Lower lobe of right lung (tissue), 2 donors: ENCODE data around the gene ATXN7. TPM values are rescaled to one million over a fixed set of nuclear protein-coding genes. Genes with fewer than 3 reads are reported as not detected.

Experiments
- ATAC-seq, 2 donors: fragments of 200-7000 bp; cut with Tn5 transposase; one replicate each; pipeline ENCODE4 v1.9.1; 2020 to 2022; ENCODE audit warnings: mild to moderate bottlenecking in 2 of 2, moderate library complexity in 2 of 2
- DNase-seq: peaks from one replicate; pipeline ENCODE4 v3.0.0-alpha.2; 2020
- H3K27ac ChIP-seq: fragments of 200-600 bp; one replicate; pipeline ENCODE4 v1.8.0; 2022
- H3K27me3 ChIP-seq: fragments of 200-600 bp; one replicate; pipeline ENCODE4 v1.8.0; 2022; ENCODE audit warnings: low read depth
- H3K36me3 ChIP-seq: fragments of 200-600 bp; one replicate; pipeline ENCODE4 v1.8.0; 2022; ENCODE audit warnings: mild to moderate bottlenecking
- H3K4me1 ChIP-seq: fragments of 200-600 bp; one replicate; pipeline ENCODE4 v1.8.0; 2022
- H3K4me3 ChIP-seq: fragments of 200-600 bp; one replicate; pipeline ENCODE4 v1.8.0; 2022; ENCODE audit warnings: mild to moderate bottlenecking
- H3K9me3 ChIP-seq: fragments of 200-600 bp; one replicate; pipeline ENCODE4 v1.8.0; 2022
- intact Hi-C: fragments of 100-400 bp; cut with DNase I; formaldehyde crosslinking; loops from one replicate; pipeline ENCODE4 v1.11.0; 2022
- total RNA-seq: library from RNA; stranded (reverse); fragmentation: NEBNext Ultra II Directional; extraction: Animal tissue kit (Norgen Biotek cat#: 25700); gene quantifications from one replicate; pipeline ENCODE4 v1.2.1, GENCODE V29; 2021
- TF ChIP-seq, protein P1 (sequence below): fragments of 200-600 bp; IDR thresholded peaks from one replicate; pipeline ENCODE4 v1.8.0; 2022; ENCODE audit warnings: antibody characterized with exemption, mild to moderate bottlenecking
- donor health status: DM: no; HTN: yes; CAD: no; lungs with severe emphysema.

Gene ATXN7
- total RNA-seq, 1 donor from 2014 or later, result 37.3 TPM

DNA sequence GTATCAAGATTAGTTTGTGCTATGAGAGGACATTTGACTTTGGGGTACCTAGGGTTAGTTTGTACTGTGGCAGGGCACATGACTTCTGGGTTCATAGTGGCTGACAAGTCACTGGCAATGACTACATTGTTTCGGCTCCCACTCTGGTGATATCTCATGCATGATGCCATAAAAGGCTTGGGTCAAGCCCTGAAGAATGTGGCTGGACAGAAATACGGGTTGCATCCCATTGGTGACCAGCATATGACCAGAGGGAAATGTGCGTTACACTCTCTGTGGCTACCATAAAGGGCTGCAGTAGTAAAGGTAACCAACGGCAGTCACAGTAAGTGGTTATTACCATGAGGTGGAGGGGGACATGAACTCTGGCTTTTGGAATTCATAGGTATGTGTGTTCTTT, 18.5 kb upstream of the ATXN7 start:
- TF ChIP-seq, protein P1, sequence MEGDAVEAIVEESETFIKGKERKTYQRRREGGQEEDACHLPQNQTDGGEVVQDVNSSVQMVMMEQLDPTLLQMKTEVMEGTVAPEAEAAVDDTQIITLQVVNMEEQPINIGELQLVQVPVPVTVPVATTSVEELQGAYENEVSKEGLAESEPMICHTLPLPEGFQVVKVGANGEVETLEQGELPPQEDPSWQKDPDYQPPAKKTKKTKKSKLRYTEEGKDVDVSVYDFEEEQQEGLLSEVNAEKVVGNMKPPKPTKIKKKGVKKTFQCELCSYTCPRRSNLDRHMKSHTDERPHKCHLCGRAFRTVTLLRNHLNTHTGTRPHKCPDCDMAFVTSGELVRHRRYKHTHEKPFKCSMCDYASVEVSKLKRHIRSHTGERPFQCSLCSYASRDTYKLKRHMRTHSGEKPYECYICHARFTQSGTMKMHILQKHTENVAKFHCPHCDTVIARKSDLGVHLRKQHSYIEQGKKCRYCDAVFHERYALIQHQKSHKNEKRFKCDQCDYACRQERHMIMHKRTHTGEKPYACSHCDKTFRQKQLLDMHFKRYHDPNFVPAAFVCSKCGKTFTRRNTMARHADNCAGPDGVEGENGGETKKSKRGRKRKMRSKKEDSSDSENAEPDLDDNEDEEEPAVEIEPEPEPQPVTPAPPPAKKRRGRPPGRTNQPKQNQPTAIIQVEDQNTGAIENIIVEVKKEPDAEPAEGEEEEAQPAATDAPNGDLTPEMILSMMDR, result no peak
- ATAC-seq, result no peak

DNA sequence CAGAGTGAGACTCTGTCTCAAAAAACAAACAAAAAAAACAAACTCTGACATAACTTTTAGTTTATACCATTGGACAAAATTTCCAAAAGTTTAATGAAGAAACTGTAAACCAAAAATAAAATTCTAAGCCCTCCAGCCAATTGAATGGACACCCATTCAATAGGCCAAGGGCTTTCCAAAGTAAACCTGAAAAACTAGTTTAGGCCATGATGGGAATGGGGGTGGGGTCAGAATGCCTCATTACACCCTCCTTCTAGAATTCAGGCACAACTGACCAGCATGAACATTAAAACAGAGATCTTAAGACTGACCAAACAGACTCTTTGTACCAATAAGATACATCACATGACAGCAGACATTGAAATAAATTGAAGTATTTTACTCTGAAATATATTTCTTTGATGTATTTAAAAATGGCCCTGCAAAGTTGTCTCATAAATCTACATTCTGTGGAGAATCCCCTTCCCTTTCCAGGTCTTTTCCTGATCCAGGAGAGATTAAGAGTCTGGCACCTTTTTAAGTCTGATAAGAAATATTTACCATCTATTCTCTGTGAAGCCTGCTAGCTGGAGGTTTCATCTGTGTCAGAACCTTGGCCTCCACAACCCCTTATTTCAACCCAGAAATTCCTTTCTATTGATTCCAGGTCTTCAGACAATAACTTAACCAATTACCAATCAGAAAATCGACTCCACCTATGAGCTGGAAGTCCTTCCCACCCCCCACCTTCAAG, 15.8 kb upstream of the ATXN7 start:
- Histone ChIP-seq H3K4me3 (no peak overlapping the region), H3K27ac (no peak overlapping the region), H3K9me3 (no peaks in the 10 kb centered on the region), H3K4me1 (no peaks in the 10 kb centered on the region), H3K27me3 (no peaks in the 10 kb centered on the region), H3K36me3 (no peaks in the 10 kb centered on the region)
- intact Hi-C loops, result no loop called here
- ATAC-seq (peak in 1 of 2 donors; percentile 63), DNase-seq (no peak)
- TF ChIP-seq, protein P1, result no peak

More for the DNA sequence above, 18.5 kb upstream of the ATXN7 start:
- no peaks in the 10 kb centered on the region for H3K36me3 ChIP-seq
- H3K27ac ChIP-seq, result no peak overlapping the region
- intact Hi-C loops, result no loop called here
- no peaks in the 10 kb centered on the region for H3K4me1 ChIP-seq
- H3K4me3 ChIP-seq, result no peak overlapping the region
- no peaks in the 10 kb centered on the region for H3K27me3 ChIP-seq
- no peaks in the 10 kb centered on the region for H3K9me3 ChIP-seq
- no peak for DNase-seq

DNA sequence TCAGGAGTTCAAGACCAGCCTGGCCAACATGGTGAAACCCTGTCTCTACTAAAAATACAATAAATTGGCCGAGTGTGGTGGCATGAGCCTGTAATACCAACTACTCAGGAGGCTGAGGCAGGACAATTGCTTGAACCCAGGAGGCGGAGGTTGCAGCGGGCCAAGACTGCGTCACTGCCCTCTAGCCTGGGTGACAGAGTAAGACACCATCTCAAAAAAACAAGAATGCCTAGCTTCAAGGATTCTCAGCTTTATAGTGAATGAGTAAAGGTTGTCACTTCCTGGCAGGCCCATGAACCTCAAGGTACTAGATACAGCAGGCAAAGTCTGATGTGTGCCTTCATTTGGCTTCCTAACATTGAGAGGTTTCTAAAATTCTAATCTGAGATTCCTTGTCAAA, 14.5 kb upstream of the ATXN7 start:
- H3K4me3 ChIP-seq, result no peak overlapping the region
- no peak for ATAC-seq
- TF ChIP-seq, protein P1, result no peak
- H3K9me3 ChIP-seq, result no peaks in the 10 kb centered on the region
- no peak overlapping the region for H3K27ac ChIP-seq
- no peaks in the 10 kb centered on the region for H3K4me1 ChIP-seq
- no peaks in the 10 kb centered on the region for H3K36me3 ChIP-seq
- no peaks in the 10 kb centered on the region for H3K27me3 ChIP-seq
- no peak for DNase-seq
- intact Hi-C loops, result no loop called here

DNA sequence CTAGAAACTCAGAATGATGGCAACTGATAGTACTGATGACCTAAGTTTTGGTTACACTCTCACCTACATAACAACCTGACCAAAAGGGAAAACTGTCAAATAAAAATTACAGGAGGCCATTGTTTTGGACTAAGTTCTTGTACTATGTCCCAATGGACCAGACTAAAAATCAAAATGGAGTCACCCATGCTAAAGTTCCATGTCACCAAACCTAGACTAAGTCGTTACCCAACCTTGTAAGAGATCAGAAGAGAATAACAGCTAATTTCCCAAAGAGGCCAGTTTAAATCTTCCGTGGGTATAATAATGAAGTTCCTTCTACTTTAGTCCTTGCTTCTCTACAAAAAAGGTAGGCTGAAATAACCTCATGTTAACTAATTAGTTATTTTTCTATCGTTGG, 12.4 kb upstream of the ATXN7 start:
- Histone ChIP-seq H3K36me3 (no peaks in the 10 kb centered on the region), H3K27ac (no peak overlapping the region), H3K4me1 (no peaks in the 10 kb centered on the region), H3K9me3 (no peaks in the 10 kb centered on the region), H3K27me3 (no peaks in the 10 kb centered on the region), H3K4me3 (no peak overlapping the region)
- ATAC-seq (no peak), DNase-seq (no peak)
- TF ChIP-seq, protein P1, result no peak
- intact Hi-C loops, result no loop called here

DNA sequence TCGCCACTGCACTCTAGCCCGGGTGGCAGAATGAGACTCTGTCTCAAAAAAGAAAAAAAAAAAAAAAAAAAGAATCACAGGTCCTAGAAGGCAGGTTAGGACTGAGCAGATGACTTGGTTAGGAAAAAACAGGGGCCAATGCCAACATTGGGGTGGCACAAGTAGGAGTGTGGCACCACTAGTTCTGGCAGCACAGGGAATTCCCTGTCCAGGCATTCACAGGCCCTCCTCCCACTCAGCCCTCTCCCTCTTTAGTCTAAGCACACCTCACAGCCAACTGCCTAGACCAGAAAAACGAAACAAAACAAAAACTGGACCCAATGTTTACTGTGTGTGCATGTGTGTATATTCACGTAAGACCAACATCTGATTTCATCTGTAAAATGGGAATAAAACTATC, 10.6 kb upstream of the ATXN7 start:
- Histone ChIP-seq H3K27ac (no peak overlapping the region), H3K36me3 (no peaks in the 10 kb centered on the region), H3K27me3 (no peaks in the 10 kb centered on the region), H3K4me3 (no peak overlapping the region), H3K9me3 (no peaks in the 10 kb centered on the region), H3K4me1 (no peaks in the 10 kb centered on the region)
- no peak for ATAC-seq
- TF ChIP-seq, protein P1, result no peak
- intact Hi-C loops, result no loop called here
- DNase-seq, result no peak
